Activated CD8-positive, alpha-beta T cell treated with anti-CD3 and anti-CD28 coated beads, Interleukin-2, amount 10 ng/mL, durations not matched to agents 7 days and 5 days (primary cell): ENCODE data around the gene TRIM3. TPM values are rescaled to one million over a fixed set of nuclear protein-coding genes. Genes with fewer than 3 reads are reported as not detected.

ENCODE experiments used
- ATAC-seq: fragments of 150-1000 bp; cut with Tn5 transposase; one replicate; pipeline ENCODE4 v1.10.0; 2021; ENCODE audit warnings: moderate library complexity
- CTCF ChIA-PET: fragments of 350-600 bp; sonication (Branson Sonifier 250); formaldehyde crosslinking; loops from one replicate; lab custom pipeline; 2021; ENCODE audit warnings: antibody characterized with exemption; lab: Charles Lee
- POLR2A ChIA-PET: fragments of 350-600 bp; sonication (Branson Sonifier 250); formaldehyde crosslinking; loops from one replicate; lab custom pipeline; 2021; ENCODE audit warnings: antibody characterized with exemption; lab: Charles Lee
- DNase-seq: peaks from one replicate; pipeline ENCODE4 v3.0.0-alpha.2; 2020
- H3K27ac Mint-ChIP-seq: one replicate; pipeline ENCODE4 v1.8.0; 2021; ENCODE audit warnings: mild to moderate bottlenecking, mixed read lengths
- H3K27me3 Mint-ChIP-seq: one replicate; pipeline ENCODE4 v1.8.0; 2021; ENCODE audit warnings: low read depth, mixed read lengths
- H3K36me3 Mint-ChIP-seq: one replicate; pipeline ENCODE4 v1.8.0; 2021; ENCODE audit warnings: low read depth, mixed read lengths
- H3K4me1 Mint-ChIP-seq: one replicate; pipeline ENCODE4 v1.8.0; 2021; ENCODE audit warnings: low read depth, mixed read lengths
- H3K4me3 Mint-ChIP-seq: one replicate; pipeline ENCODE4 v1.8.0; 2021; ENCODE audit warnings: mild to moderate bottlenecking, mixed read lengths
- H3K9me3 Mint-ChIP-seq: one replicate; pipeline ENCODE4 v1.8.0; 2022; ENCODE audit warnings: mixed read lengths; ENCODE audit not compliant: insufficient read depth
- total RNA-seq, 2 experiments: library from RNA; stranded (reverse); gene quantifications; one replicate each; pipeline ENCODE4 v1.2.3, GENCODE V29; 2021

The TRIM3 gene
- total RNA-seq, 2 experiments from 2014 or later: 5.7 to 7.5 TPM

GRCh38 chr11:6458352-6459098 lies 15.2 kb downstream of the TRIM3 start:
- H3K27me3 Mint-ChIP-seq: no peaks in the 10 kb centered on the region
- ATAC-seq: no peak
- DNase-seq: no peak
- H3K36me3 Mint-ChIP-seq: no peaks in the 10 kb centered on the region
- no peaks in the 10 kb centered on the region for H3K4me1 Mint-ChIP-seq
- CTCF ChIA-PET: interaction anchor here (1.2 to 2.5 kb wide), 2 partner anchors 15 to 79 kb away, joined by 3 to 12 read pairs; no protein-coding TSS in a partner anchor
- no peaks in the 10 kb centered on the region for H3K9me3 Mint-ChIP-seq
- no peak overlapping the region for H3K4me3 Mint-ChIP-seq
- no peak overlapping the region for H3K27ac Mint-ChIP-seq
- POLR2A ChIA-PET: no interaction called here

- no peaks in the 10 kb centered on the region for H3K36me3 Mint-ChIP-seq
- no peak for ATAC-seq
- ChIA-PET CTCF (no interaction called here), POLR2A (no interaction called here)
- H3K4me3 Mint-ChIP-seq: no peak overlapping the region
- DNase-seq: no peak
- H3K4me1 Mint-ChIP-seq: no peaks in the 10 kb centered on the region
- H3K9me3 Mint-ChIP-seq: no peaks in the 10 kb centered on the region
- no peaks in the 10 kb centered on the region for H3K27me3 Mint-ChIP-seq
- no peak overlapping the region for H3K27ac Mint-ChIP-seq
Observed at GRCh38 chr11:6457581-6458320, 16.0 kb downstream of the TRIM3 start.

GRCh38 chr11:6456361-6457073 lies 17.2 kb downstream of the TRIM3 start:
- ATAC-seq: no peak
- POLR2A ChIA-PET: interaction anchor here (0.8 kb wide), 1 partner anchor 25 kb away, joined by 4 read pairs; the partner anchor contains the start of genes ARFIP2 and TIMM10B
- H3K27me3 Mint-ChIP-seq: no peaks in the 10 kb centered on the region
- H3K27ac Mint-ChIP-seq: no peak overlapping the region
- H3K36me3 Mint-ChIP-seq: no peaks in the 10 kb centered on the region
- no peaks in the 10 kb centered on the region for H3K4me1 Mint-ChIP-seq
- no peak for DNase-seq
- CTCF ChIA-PET: interaction anchor here (1.0 to 4.9 kb wide), 2 partner anchors 13 to 77 kb away, joined by 3 to 37 read pairs; no protein-coding TSS in a partner anchor
- no peak overlapping the region for H3K4me3 Mint-ChIP-seq
- no peaks in the 10 kb centered on the region for H3K9me3 Mint-ChIP-seq

- H3K27me3 Mint-ChIP-seq: no peaks in the 10 kb centered on the region
- no peak overlapping the region for H3K27ac Mint-ChIP-seq
- ChIA-PET POLR2A (no interaction called here), CTCF (interaction anchor here (1.2 to 4.9 kb wide), 4 partner anchors 11 to 76 kb away, joined by 3 to 37 read pairs (median 14); no protein-coding TSS in a partner anchor)
- H3K36me3 Mint-ChIP-seq: no peaks in the 10 kb centered on the region
- ATAC-seq: no peak
- no peak for DNase-seq
- H3K4me3 Mint-ChIP-seq: no peak overlapping the region
- no peaks in the 10 kb centered on the region for H3K9me3 Mint-ChIP-seq
- H3K4me1 Mint-ChIP-seq: no peaks in the 10 kb centered on the region
Observed at GRCh38 chr11:6455070-6455469, 18.7 kb downstream of the TRIM3 start.

- ATAC-seq (no peak), DNase-seq (no peak)
- no peaks in the 10 kb centered on the region for H3K4me1 Mint-ChIP-seq
- no peaks in the 10 kb centered on the region for H3K9me3 Mint-ChIP-seq
- no peaks in the 10 kb centered on the region for H3K36me3 Mint-ChIP-seq
- no peak overlapping the region for H3K4me3 Mint-ChIP-seq
- POLR2A ChIA-PET: interaction anchor here (0.7 to 1.0 kb wide), 2 partner anchors 22 to 39 kb away, joined by 3 read pairs; no protein-coding TSS in a partner anchor
- H3K27ac Mint-ChIP-seq: no peak overlapping the region
- CTCF ChIA-PET: interaction anchor here (4.3 to 4.9 kb wide), 2 partner anchors 9 to 74 kb away, joined by 24 to 37 read pairs; no protein-coding TSS in a partner anchor
- H3K27me3 Mint-ChIP-seq: no peaks in the 10 kb centered on the region
Observed at GRCh38 chr11:6453152-6453551, 20.6 kb downstream of the TRIM3 start.

- H3K27me3 Mint-ChIP-seq: no peaks in the 10 kb centered on the region
- ChIA-PET POLR2A (interaction anchor here (1.0 kb wide), 1 partner anchor 23 kb away, joined by 3 read pairs; no protein-coding TSS in a partner anchor), CTCF (interaction anchor here (1.0 to 4.9 kb wide), 3 partner anchors 8 to 89 kb away, joined by 3 to 37 read pairs (median 24); no protein-coding TSS in a partner anchor)
- H3K4me3 Mint-ChIP-seq: no peak overlapping the region
- no peak overlapping the region for H3K27ac Mint-ChIP-seq
- no peaks in the 10 kb centered on the region for H3K9me3 Mint-ChIP-seq
- no peak for DNase-seq
- H3K4me1 Mint-ChIP-seq: no peaks in the 10 kb centered on the region
- H3K36me3 Mint-ChIP-seq: no peaks in the 10 kb centered on the region
- no peak for ATAC-seq
Observed at GRCh38 chr11:6452219-6452618, 21.5 kb downstream of the TRIM3 start.

- ChIA-PET CTCF (interaction anchor here (0.6 to 14.8 kb wide), 3 partner anchors 9 to 290 kb away, joined by 3 to 657 read pairs (median 3); no protein-coding TSS in a partner anchor), POLR2A (no interaction called here)
- Mint-ChIP-seq H3K36me3 (no peaks in the 10 kb centered on the region), H3K9me3 (no peaks in the 10 kb centered on the region), H3K27ac (no peak overlapping the region), H3K4me3 (no peak overlapping the region), H3K27me3 (peaks cover 12% of the 10 kb centered on the region), H3K4me1 (no peaks in the 10 kb centered on the region)
- no peak for ATAC-seq
- no peak for DNase-seq
Observed at GRCh38 chr11:6448574-6448973, 25.2 kb downstream of the TRIM3 start.

- ChIA-PET POLR2A (interaction anchor here (0.8 to 2.2 kb wide), 2 partner anchors 62 to 65 kb away, joined by 4 to 12 read pairs; no protein-coding TSS in a partner anchor), CTCF (interaction anchor here (0.6 to 14.8 kb wide), 50 partner anchors 8 to 299 kb away, joined by 3 to 657 read pairs (median 6); partner anchors contain the start of genes APBB1, ARFIP2, SMPD1 and TIMM10B)
- H3K27me3 Mint-ChIP-seq: peaks cover 12% of the 10 kb centered on the region
- no peaks in the 10 kb centered on the region for H3K36me3 Mint-ChIP-seq
- no peaks in the 10 kb centered on the region for H3K4me1 Mint-ChIP-seq
- no peaks in the 10 kb centered on the region for H3K9me3 Mint-ChIP-seq
- H3K27ac Mint-ChIP-seq: no peak overlapping the region
- DNase-seq (peak; percentile 69), ATAC-seq (peak; percentile 89)
- no peak overlapping the region for H3K4me3 Mint-ChIP-seq
Observed at GRCh38 chr11:6443269-6444003, 30.3 kb downstream of the TRIM3 start.

- H3K9me3 Mint-ChIP-seq: no peaks in the 10 kb centered on the region
- no peaks in the 10 kb centered on the region for H3K4me1 Mint-ChIP-seq
- ATAC-seq: no peak
- no peaks in the 10 kb centered on the region for H3K36me3 Mint-ChIP-seq
- CTCF ChIA-PET: interaction anchor here (1.0 to 14.8 kb wide), 10 partner anchors 12 to 241 kb away, joined by 3 to 657 read pairs (median 12); partner anchors contain the start of genes APBB1, ARFIP2, MRPL17 and TIMM10B
- DNase-seq: no peak
- peaks cover 12% of the 10 kb centered on the region for H3K27me3 Mint-ChIP-seq
- no peak overlapping the region for H3K27ac Mint-ChIP-seq
- POLR2A ChIA-PET: interaction anchor here (1.2 kb wide), 1 partner anchor 63 kb away, joined by 4 read pairs; no protein-coding TSS in a partner anchor
- no peak overlapping the region for H3K4me3 Mint-ChIP-seq
Observed at GRCh38 chr11:6442441-6442840, 31.3 kb downstream of the TRIM3 start.

- Mint-ChIP-seq H3K4me3 (no peak within 1 kb of the TSS), H3K27ac (no peak within 1 kb of the TSS), H3K9me3 (no peaks in the 10 kb centered on the region), H3K27me3 (peaks cover 8% of the 10 kb centered on the region), H3K36me3 (no peaks in the 10 kb centered on the region), H3K4me1 (peaks cover 3% of the 10 kb centered on the region)
- DNase-seq (no peak), ATAC-seq (no peak)
- ChIA-PET CTCF (interaction anchor here (0.9 to 14.8 kb wide), 12 partner anchors 15 to 242 kb away, joined by 3 to 657 read pairs (median 5); partner anchors contain the start of genes APBB1, MRPL17 and SMPD1), POLR2A (interaction anchor here (1.2 kb wide), 1 partner anchor 62 kb away, joined by 4 read pairs; no protein-coding TSS in a partner anchor)
Observed at GRCh38 chr11:6440906-6441358, 32.8 kb downstream of the TRIM3 start, which contains the start of gene HPX. Gene HPX, minus strand, starts transcription at chr11:6440987. Its CDS starts 24 bp downstream, at chr11:6440963.
